Measurements from ENCODE around the gene NELL1.

GRCh38 chr11:21561581-21561980 is 892.2 kb downstream of the NELL1 start:
- no peak for TF ChIP-seq CTCF (IDR thresholded peaks at IDR 0.05)
- TF ChIP-seq EP300 (IDR thresholded peaks at IDR 0.05), result no peak
- no peak for TF ChIP-seq POLR2AphosphoS5 (IDR thresholded peaks at IDR 0.05)

All from upper lobe of left lung (tissue), 4 donors.